ENCODE measurements around the gene RERE.
A peak's percentile ranks its signal among the peaks of the same experiment; 100 is the strongest.
"Not testable (repeated sequence)": the region's sequence is repeated elsewhere in the genome, so short reads cannot be mapped to it uniquely, and the experiment has no call there.

RERE gene

GRCh38 chr1:8448911-8449661 lies 368.4 kb downstream of the RERE start:
- DNase-seq (ENCODE audit: low spot score): no peak

GRCh38 chr1:8448505-8448904 lies 368.9 kb downstream of the RERE start:
- not testable (repeated sequence) for DNase-seq (ENCODE audit: low spot score)

GRCh38 chr1:8447616-8448150 lies 369.8 kb downstream of the RERE start:
- no peak for DNase-seq (ENCODE audit: low spot score)

GRCh38 chr1:8446119-8446518 lies 371.3 kb downstream of the RERE start:
- not testable (repeated sequence) for DNase-seq (ENCODE audit: low spot score)

GRCh38 chr1:8443558-8444194 lies 373.8 kb downstream of the RERE start:
- DNase-seq (ENCODE audit: low spot score): no peak

GRCh38 chr1:8441426-8441825 lies 376.0 kb downstream of the RERE start:
- DNase-seq (ENCODE audit: low spot score): no peak

GRCh38 chr1:8439015-8439702 lies 378.3 kb downstream of the RERE start:
- DNase-seq (ENCODE audit: low spot score): peak; percentile 95

GRCh38 chr1:8438489-8438888 lies 379.0 kb downstream of the RERE start:
- DNase-seq (ENCODE audit: low spot score): no peak

GRCh38 chr1:8437347-8437746 lies 380.1 kb downstream of the RERE start:
- no peak for DNase-seq (ENCODE audit: low spot score)

- DNase-seq (ENCODE audit: low spot score): no peak
Observed at GRCh38 chr1:8435569-8436071, 381.8 kb downstream of the RERE start.

GRCh38 chr1:8434101-8434500 lies 383.3 kb downstream of the RERE start:
- DNase-seq (ENCODE audit: low spot score): no peak

- DNase-seq (ENCODE audit: low spot score): no peak
Observed at GRCh38 chr1:8431784-8432183, 385.7 kb downstream of the RERE start.

GRCh38 chr1:8431019-8431418 lies 386.4 kb downstream of the RERE start:
- DNase-seq (ENCODE audit: low spot score): no peak

- DNase-seq (ENCODE audit: low spot score): no peak
Observed at GRCh38 chr1:8430476-8430875, 387.0 kb downstream of the RERE start.

GRCh38 chr1:8429549-8430110 lies 387.8 kb downstream of the RERE start:
- DNase-seq (ENCODE audit: low spot score): no peak

GRCh38 chr1:8428441-8428840 lies 389.0 kb downstream of the RERE start:
- no peak for DNase-seq (ENCODE audit: low spot score)

GRCh38 chr1:8427986-8428385 lies 389.5 kb downstream of the RERE start:
- peak; percentile 60 for DNase-seq (ENCODE audit: low spot score)

GRCh38 chr1:8427493-8427892 lies 389.9 kb downstream of the RERE start:
- DNase-seq (ENCODE audit: low spot score): peak; percentile 70

- DNase-seq (ENCODE audit: low spot score): no peak
Observed at GRCh38 chr1:8426996-8427395, 390.4 kb downstream of the RERE start.

- DNase-seq (ENCODE audit: low spot score): no peak
Observed at GRCh38 chr1:8425781-8426161, 391.7 kb downstream of the RERE start.

GRCh38 chr1:8425150-8425780 lies 392.2 kb downstream of the RERE start:
- DNase-seq (ENCODE audit: low spot score): no peak
